GM21576 (cell line): Measurements from ENCODE around the gene SPDYE3.

Experiments
- ATAC-seq: cut with Tn5 transposase; IDR thresholded peaks from one replicate; pipeline ENCODE4 v1.9.1; 2021; ENCODE audit warnings: mild to moderate bottlenecking, moderate library complexity; ENCODE audit not compliant: unreplicated experiment

The SPDYE3 gene

DNA sequence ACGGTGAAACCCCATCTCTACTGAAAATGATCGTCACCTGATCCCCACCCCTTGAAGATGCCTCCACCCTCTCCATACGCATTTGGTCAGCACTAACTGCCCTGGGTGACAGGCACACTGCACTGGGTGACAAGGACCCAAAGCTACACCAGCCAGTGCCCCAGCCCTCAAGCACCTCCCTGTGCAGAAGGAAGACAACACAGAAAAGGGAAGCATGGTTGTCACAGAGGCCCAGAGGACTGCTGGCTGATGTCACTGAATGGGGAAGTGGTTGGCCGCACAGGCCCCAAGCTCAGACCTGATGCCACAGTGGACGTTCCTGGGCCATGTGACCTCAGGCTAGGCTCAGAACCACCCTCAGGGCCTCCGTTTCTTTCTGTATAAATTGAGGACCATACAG is 61.6 kb downstream of the SPDYE3 start:
- ATAC-seq = peak; percentile 56

DNA sequence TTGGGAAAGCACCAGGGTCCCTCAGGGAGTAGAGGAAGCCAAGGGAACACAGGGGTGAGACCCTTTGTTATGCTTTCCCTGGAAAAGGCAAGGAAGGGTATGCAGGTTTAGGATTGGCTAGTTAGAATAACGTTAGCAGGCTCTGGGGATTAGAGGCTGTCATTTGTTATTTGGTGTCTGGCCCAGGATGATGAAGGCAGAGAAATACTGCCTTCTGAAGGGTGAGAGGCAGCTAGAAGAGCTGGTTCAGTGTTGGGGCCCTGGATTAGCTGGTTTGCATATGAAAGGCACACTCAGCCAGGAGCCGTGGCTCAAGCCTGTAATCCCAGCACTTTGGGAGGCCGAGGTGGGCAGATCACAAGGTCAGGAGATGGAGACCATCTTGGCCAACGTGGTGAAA is 62.8 kb downstream of the SPDYE3 start:
- ATAC-seq = no peak

DNA sequence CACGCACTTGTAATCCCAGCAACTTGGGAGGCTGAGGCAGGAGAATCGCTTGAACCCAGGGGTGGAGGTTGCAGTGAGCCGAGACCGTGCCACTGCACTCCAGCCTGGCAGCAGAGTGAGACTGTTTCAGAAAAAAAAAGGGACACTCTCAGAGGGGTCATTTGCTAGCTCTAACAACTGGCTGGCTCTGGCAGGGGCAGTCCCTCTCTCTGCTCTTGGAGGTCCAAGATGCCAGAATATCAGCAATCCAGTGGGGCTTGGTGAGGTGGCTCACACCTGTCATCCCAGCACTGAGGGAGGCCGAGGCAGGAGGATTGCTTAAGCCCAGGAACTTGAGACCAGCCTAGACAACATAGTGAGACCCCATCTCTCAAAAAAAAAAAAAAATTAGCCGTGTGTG is 63.2 kb downstream of the SPDYE3 start:
- ATAC-seq = no peak

DNA sequence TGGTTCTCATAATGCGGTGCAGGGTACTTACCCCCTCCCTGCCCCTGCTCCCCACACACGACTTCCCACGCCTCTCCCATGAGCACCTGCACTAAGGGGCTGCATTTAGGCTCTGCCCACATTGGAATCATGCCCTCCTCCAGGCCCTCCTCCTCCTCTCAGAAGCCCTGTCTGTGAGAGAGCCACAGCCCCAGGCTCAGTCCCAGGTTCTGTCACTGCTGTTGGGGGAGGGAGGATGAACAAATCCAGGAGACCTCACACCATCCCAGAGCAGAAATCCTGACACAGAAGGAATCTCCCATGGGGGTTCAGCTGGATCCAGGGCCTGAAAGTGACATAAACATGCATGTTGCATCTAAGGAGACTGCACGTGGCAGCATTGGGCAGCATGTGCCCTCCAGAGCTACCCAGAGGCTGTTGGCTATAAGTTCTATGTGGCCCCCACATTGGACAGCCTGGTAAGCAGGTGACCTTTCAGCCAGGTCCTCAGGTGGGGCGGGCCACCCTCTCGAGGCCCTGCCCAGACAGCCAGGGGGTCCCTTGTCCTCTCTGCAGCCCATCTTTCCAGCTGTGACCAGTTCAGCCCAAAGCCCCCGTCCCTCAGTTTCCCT is 64.2 kb downstream of the SPDYE3 start:
- no peak for ATAC-seq
